MM.1S (cell line): ENCODE data around the gene ELF4.

Source experiments
- DNase-seq: peaks from one replicate; pipeline ENCODE4 v3.0.0-alpha.2; 2015
- H2AFZ ChIP-seq: fragments of 300-600 bp; sonication (generic); 2 replicates; pipeline ENCODE4 v1.6.0; 2016; ENCODE audit warnings: antibody characterized with exemption, low read length
- H3F3A ChIP-seq: fragments of 300-600 bp; sonication (generic); 2 replicates; pipeline ENCODE4 v1.6.1; 2016; ENCODE audit warnings: mild to moderate bottlenecking, antibody characterized with exemption, low read length, moderate library complexity, mixed read lengths; ENCODE audit not compliant: insufficient read depth
- H3K27ac ChIP-seq: fragments of 300-600 bp; sonication (generic); 2 replicates; pipeline ENCODE4 v1.5.1; 2016; ENCODE audit warnings: mild to moderate bottlenecking, low read length
- H3K27me3 ChIP-seq: fragments of 300-600 bp; sonication (generic); replicated peaks from 2 replicates; pipeline ENCODE4 v1.6.0; 2016; ENCODE audit warnings: low read length; ENCODE audit not compliant: insufficient read depth
- H3K36me3 ChIP-seq: fragments of 300-600 bp; sonication (generic); replicated peaks from 2 replicates; pipeline ENCODE4 v1.6.1; 2016; ENCODE audit warnings: mild to moderate bottlenecking, low read length, mixed read lengths; ENCODE audit not compliant: insufficient read depth
- H3K4me1 ChIP-seq: fragments of 300-600 bp; sonication (generic); 2 replicates; pipeline ENCODE4 v1.6.1; 2016; ENCODE audit warnings: low read length, mixed read lengths
- H3K4me2 ChIP-seq: fragments of 300-600 bp; sonication (generic); 2 replicates; pipeline ENCODE4 v1.6.0; 2016; ENCODE audit warnings: low read depth, low read length
- H3K4me3 ChIP-seq: fragments of 300-600 bp; sonication (generic); 2 replicates; pipeline ENCODE4 v1.5.1; 2016; ENCODE audit warnings: low read length, mixed read lengths
- H3K79me2 ChIP-seq: fragments of 300-600 bp; sonication (generic); 2 replicates; pipeline ENCODE4 v1.6.1; 2016; ENCODE audit warnings: mixed run types, low read length, mixed read lengths
- H3K9ac ChIP-seq: fragments of 300-600 bp; sonication (generic); 2 replicates; pipeline ENCODE4 v1.6.1; 2016; ENCODE audit warnings: low read length, mixed read lengths
- H3K9me2 ChIP-seq: fragments of 300-600 bp; sonication (generic); replicated peaks from 2 replicates; pipeline ENCODE4 v1.6.1; 2016; ENCODE audit warnings: mild to moderate bottlenecking, low read length, mixed read lengths; ENCODE audit not compliant: insufficient read depth
- H3K9me3 ChIP-seq: fragments of 300-600 bp; sonication (generic); replicated peaks from 2 replicates; pipeline ENCODE4 v1.6.1; 2016; ENCODE audit warnings: mild to moderate bottlenecking, low read length, mixed read lengths; ENCODE audit not compliant: insufficient read depth
- H4K20me1 ChIP-seq: fragments of 300-600 bp; sonication (generic); 2 replicates; pipeline ENCODE4 v1.6.1; 2016; ENCODE audit warnings: mild to moderate bottlenecking, low read length, moderate library complexity, mixed read lengths; ENCODE audit not compliant: insufficient read depth
- CTCF ChIP-seq: fragments of 300-600 bp; sonication (generic); IDR thresholded peaks from 2 replicates; pipeline ENCODE4 v1.5.1; 2016; ENCODE audit warnings: antibody characterized with exemption, low read length, mixed read lengths
- EZH2 ChIP-seq: fragments of 300-600 bp; sonication (generic); optimal IDR thresholded peaks from 2 replicates; pipeline ENCODE3; 2017; ENCODE audit warnings: low read depth, mild to moderate bottlenecking, antibody characterized with exemption, low read length, mixed read lengths
- EZH2phosphoT487 ChIP-seq: fragments of 300-600 bp; sonication (generic); IDR thresholded peaks from 2 replicates; pipeline ENCODE4 v1.6.1; 2018; ENCODE audit warnings: antibody characterized with exemption, low read length

Gene ELF4

GRCh38 chrX:130100180-130100579 is 10.1 kb downstream of the ELF4 start:
- Histone ChIP-seq H3K4me3 (no peak overlapping the region), H3K79me2 (peaks cover 25% of the 10 kb centered on the region), H2AFZ (no peak overlapping the region), H4K20me1 (no peaks in the 10 kb centered on the region), H3K27ac (no peak overlapping the region), H3K27me3 (no peaks in the 10 kb centered on the region), H3K9ac (no peak overlapping the region), H3K4me2 (no peak overlapping the region), H3K9me3 (no peaks in the 10 kb centered on the region), H3K9me2 (no peaks in the 10 kb centered on the region), H3K36me3 (no peaks in the 10 kb centered on the region), H3K4me1 (no peaks in the 10 kb centered on the region), H3F3A (no peaks in the 10 kb centered on the region)
- DNase-seq, result no peak
- no peak for TF ChIP-seq CTCF
- no peak for TF ChIP-seq EZH2
- TF ChIP-seq EZH2phosphoT487, result no peak

DNA sequence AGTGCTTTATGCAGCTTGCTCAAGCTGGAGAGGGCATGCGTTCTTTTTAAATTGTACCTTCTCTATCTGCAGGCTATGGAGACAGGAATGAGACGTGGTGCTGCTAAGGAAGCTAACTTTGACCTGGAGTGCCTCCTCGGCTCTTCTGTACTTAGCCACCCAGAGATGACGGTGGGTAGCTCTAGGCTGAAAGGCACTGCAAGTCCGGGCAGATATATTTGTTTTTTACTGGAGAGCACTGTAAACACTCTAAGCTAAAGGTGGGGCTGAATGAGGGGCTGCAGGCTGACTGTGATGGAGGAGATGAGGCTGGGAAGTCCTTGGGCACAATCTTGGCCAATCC is 12.1 kb downstream of the ELF4 start:
- H3K36me3 ChIP-seq, result no peaks in the 10 kb centered on the region
- H3K4me1 ChIP-seq, result no peaks in the 10 kb centered on the region
- no peak overlapping the region for H2AFZ ChIP-seq
- H3K9ac ChIP-seq, result no peak overlapping the region
- no peaks in the 10 kb centered on the region for H3K27me3 ChIP-seq
- DNase-seq, result no peak
- H4K20me1 ChIP-seq, result no peaks in the 10 kb centered on the region
- H3K9me2 ChIP-seq, result no peaks in the 10 kb centered on the region
- no peak overlapping the region for H3K4me3 ChIP-seq
- TF ChIP-seq EZH2phosphoT487 (no peak), EZH2 (no peak), CTCF (no peak)
- no peaks in the 10 kb centered on the region for H3K9me3 ChIP-seq
- H3K27ac ChIP-seq, result no peak overlapping the region
- no peaks in the 10 kb centered on the region for H3F3A ChIP-seq
- peaks cover 19% of the 10 kb centered on the region for H3K79me2 ChIP-seq
- no peak overlapping the region for H3K4me2 ChIP-seq

- Histone ChIP-seq H3K4me1 (peaks cover 3% of the 10 kb centered on the region), H3K9me2 (no peaks in the 10 kb centered on the region), H3K9me3 (no peaks in the 10 kb centered on the region), H3K4me3 (no peak overlapping the region), H3K4me2 (no peak overlapping the region), H3K27ac (no peak overlapping the region), H2AFZ (no peak overlapping the region), H3K36me3 (no peaks in the 10 kb centered on the region), H4K20me1 (no peaks in the 10 kb centered on the region), H3K9ac (no peak overlapping the region), H3F3A (no peaks in the 10 kb centered on the region), H3K79me2 (peaks cover 19% of the 10 kb centered on the region), H3K27me3 (no peaks in the 10 kb centered on the region)
- no peak for DNase-seq
- TF ChIP-seq CTCF, result no peak
Measured at GRCh38 chrX:130097507-130098209, 12.6 kb downstream of the ELF4 start.
